HepG2 (cell line): ENCODE results near the gene UBE2J1.

ENCODE experiments used
- CHD2 ChIP-seq: IDR thresholded peaks from 2 replicates; pipeline ENCODE4 v1.6.1; 2011; ENCODE audit warnings: low read depth, low read length, improper control_type of control experiment
- MAFK ChIP-seq, 2 experiments: IDR thresholded peaks in 1 of 2; conservative IDR thresholded peaks in 1 of 2; 2 replicates each; pipeline ENCODE4 v1.6.1; 2011; ENCODE audit warnings: improper control_type of control experiment in 2 of 2, low read length in 2 of 2
- NR2F2 ChIP-seq: IDR thresholded peaks from 2 replicates; pipeline ENCODE4 v1.6.1; 2012; ENCODE audit warnings: low read depth, inconsistent platforms, borderline replicate concordance
- XBP1 ChIP-seq: sonication (generic); formaldehyde crosslinking; IDR thresholded peaks from 2 replicates; pipeline ENCODE4 v1.5.0; 2020; ENCODE audit warnings: missing genetic modification reagents
- ZBTB1 ChIP-seq: sonication (generic); formaldehyde crosslinking; IDR thresholded peaks from 2 replicates; pipeline ENCODE4 v1.4.0; 2020; ENCODE audit warnings: missing genetic modification reagents, borderline replicate concordance
- ZNF496 ChIP-seq: sonication (generic); formaldehyde crosslinking; IDR thresholded peaks from 2 replicates; pipeline ENCODE4 v1.8.1; 2023; ENCODE audit warnings: mild to moderate bottlenecking, moderate library complexity, missing genetic modification reagents; ENCODE audit not compliant: insufficient replicate concordance
- ZNF563 ChIP-seq: sonication (generic); formaldehyde crosslinking; IDR thresholded peaks from 2 replicates; pipeline ENCODE4 v1.8.0; 2022; ENCODE audit warnings: mild to moderate bottlenecking, moderate library complexity, missing genetic modification reagents
- ZNF713 ChIP-seq: sonication (generic); formaldehyde crosslinking; IDR thresholded peaks from 2 replicates; pipeline ENCODE4 v1.4.0; 2020; ENCODE audit warnings: mild to moderate bottlenecking, missing genetic modification reagents
- TF ChIP-seq, protein P1 (sequence below): IDR thresholded peaks from 2 replicates; pipeline ENCODE4 v1.6.1; 2012; ENCODE audit warnings: low read length, improper control_type of control experiment
- TF ChIP-seq, protein P2 (sequence below): sonication (generic); formaldehyde crosslinking; IDR thresholded peaks from 2 replicates; pipeline ENCODE4 v1.4.0; 2020; ENCODE audit warnings: missing genetic modification reagents
- TF ChIP-seq, protein P3 (sequence below), 2 experiments: sonication (generic) in 1 of 2; formaldehyde crosslinking in 1 of 2; IDR thresholded peaks; 2 replicates each; pipeline versions ENCODE4 v1.4.0 to v1.6.1; 2016 to 2020; ENCODE audit warnings: borderline replicate concordance in 1 of 2, low read depth in 1 of 2, mild to moderate bottlenecking in 1 of 2, missing genetic modification reagents in 1 of 2

DNA sequence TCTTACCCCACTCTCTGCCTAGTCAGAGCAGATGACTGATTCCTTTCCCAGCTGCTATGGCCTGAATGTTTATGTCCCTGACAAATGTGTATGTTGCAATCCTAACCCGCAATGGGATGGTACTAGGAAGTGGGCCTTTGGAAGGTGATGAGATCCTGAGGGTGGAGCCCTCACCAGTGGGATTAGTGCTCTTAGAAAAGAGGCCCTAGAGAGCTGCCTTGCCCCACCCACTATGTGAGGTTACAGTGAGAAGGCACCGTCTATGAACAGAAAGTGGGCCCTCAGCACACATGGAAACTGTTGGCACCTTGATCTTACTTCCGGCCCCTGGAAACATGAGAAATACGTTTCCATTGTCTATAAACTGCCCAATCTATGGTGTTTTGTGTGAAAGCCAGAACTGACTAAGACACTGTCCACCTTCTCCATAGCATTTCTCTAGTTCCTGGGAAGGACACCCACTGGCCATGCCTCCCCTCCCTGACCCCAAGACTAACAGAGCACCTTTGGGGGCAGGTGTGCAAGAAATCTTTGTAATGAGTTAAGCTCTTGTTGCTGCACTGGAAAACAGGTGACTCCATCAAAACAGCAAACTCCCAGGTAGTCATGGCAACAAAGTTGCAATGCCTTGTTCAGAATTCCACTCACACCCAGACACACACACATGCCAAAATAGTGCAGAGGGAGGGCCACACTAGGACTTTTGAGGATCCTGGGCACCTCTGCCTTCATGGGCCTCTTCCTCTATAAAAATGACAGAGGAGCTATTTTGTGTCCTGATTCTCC lies 53.6 kb downstream of the UBE2J1 start:
- TF ChIP-seq NR2F2 (no peak), ZNF496 (CRISPR knock-in tag) (no peak), ZNF713 (CRISPR knock-in tag) (no peak), ZBTB1 (CRISPR knock-in tag) (no peak), CHD2 (no peak), ZNF563 (CRISPR knock-in tag) (no peak), XBP1 (CRISPR knock-in tag) (no peak), MAFK (conservative IDR thresholded peaks at IDR 0.05 in 1 of 2, IDR thresholded peaks at IDR 0.05 in 1 of 2; ENCODE audit: low read length in 2 of 2) (no peak)
- TF ChIP-seq, protein P1, sequence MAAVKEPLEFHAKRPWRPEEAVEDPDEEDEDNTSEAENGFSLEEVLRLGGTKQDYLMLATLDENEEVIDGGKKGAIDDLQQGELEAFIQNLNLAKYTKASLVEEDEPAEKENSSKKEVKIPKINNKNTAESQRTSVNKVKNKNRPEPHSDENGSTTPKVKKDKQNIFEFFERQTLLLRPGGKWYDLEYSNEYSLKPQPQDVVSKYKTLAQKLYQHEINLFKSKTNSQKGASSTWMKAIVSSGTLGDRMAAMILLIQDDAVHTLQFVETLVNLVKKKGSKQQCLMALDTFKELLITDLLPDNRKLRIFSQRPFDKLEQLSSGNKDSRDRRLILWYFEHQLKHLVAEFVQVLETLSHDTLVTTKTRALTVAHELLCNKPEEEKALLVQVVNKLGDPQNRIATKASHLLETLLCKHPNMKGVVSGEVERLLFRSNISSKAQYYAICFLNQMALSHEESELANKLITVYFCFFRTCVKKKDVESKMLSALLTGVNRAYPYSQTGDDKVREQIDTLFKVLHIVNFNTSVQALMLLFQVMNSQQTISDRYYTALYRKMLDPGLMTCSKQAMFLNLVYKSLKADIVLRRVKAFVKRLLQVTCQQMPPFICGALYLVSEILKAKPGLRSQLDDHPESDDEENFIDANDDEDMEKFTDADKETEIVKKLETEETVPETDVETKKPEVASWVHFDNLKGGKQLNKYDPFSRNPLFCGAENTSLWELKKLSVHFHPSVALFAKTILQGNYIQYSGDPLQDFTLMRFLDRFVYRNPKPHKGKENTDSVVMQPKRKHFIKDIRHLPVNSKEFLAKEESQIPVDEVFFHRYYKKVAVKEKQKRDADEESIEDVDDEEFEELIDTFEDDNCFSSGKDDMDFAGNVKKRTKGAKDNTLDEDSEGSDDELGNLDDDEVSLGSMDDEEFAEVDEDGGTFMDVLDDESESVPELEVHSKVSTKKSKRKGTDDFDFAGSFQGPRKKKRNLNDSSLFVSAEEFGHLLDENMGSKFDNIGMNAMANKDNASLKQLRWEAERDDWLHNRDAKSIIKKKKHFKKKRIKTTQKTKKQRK: no peak
- TF ChIP-seq, protein P2, sequence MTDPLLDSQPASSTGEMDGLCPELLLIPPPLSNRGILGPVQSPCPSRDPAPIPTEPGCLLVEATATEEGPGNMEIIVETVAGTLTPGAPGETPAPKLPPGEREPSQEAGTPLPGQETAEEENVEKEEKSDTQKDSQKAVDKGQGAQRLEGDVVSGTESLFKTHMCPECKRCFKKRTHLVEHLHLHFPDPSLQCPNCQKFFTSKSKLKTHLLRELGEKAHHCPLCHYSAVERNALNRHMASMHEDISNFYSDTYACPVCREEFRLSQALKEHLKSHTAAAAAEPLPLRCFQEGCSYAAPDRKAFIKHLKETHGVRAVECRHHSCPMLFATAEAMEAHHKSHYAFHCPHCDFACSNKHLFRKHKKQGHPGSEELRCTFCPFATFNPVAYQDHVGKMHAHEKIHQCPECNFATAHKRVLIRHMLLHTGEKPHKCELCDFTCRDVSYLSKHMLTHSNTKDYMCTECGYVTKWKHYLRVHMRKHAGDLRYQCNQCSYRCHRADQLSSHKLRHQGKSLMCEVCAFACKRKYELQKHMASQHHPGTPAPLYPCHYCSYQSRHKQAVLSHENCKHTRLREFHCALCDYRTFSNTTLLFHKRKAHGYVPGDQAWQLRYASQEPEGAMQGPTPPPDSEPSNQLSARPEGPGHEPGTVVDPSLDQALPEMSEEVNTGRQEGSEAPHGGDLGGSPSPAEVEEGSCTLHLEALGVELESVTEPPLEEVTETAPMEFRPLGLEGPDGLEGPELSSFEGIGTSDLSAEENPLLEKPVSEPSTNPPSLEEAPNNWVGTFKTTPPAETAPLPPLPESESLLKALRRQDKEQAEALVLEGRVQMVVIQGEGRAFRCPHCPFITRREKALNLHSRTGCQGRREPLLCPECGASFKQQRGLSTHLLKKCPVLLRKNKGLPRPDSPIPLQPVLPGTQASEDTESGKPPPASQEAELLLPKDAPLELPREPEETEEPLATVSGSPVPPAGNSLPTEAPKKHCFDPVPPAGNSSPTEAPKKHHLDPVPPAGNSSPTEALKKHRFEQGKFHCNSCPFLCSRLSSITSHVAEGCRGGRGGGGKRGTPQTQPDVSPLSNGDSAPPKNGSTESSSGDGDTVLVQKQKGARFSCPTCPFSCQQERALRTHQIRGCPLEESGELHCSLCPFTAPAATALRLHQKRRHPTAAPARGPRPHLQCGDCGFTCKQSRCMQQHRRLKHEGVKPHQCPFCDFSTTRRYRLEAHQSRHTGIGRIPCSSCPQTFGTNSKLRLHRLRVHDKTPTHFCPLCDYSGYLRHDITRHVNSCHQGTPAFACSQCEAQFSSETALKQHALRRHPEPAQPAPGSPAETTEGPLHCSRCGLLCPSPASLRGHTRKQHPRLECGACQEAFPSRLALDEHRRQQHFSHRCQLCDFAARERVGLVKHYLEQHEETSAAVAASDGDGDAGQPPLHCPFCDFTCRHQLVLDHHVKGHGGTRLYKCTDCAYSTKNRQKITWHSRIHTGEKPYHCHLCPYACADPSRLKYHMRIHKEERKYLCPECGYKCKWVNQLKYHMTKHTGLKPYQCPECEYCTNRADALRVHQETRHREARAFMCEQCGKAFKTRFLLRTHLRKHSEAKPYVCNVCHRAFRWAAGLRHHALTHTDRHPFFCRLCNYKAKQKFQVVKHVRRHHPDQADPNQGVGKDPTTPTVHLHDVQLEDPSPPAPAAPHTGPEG (CRISPR knock-in tag): no peak
- TF ChIP-seq, protein P3, sequence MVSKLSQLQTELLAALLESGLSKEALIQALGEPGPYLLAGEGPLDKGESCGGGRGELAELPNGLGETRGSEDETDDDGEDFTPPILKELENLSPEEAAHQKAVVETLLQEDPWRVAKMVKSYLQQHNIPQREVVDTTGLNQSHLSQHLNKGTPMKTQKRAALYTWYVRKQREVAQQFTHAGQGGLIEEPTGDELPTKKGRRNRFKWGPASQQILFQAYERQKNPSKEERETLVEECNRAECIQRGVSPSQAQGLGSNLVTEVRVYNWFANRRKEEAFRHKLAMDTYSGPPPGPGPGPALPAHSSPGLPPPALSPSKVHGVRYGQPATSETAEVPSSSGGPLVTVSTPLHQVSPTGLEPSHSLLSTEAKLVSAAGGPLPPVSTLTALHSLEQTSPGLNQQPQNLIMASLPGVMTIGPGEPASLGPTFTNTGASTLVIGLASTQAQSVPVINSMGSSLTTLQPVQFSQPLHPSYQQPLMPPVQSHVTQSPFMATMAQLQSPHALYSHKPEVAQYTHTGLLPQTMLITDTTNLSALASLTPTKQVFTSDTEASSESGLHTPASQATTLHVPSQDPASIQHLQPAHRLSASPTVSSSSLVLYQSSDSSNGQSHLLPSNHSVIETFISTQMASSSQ (IDR thresholded peaks at IDR 0.05; ENCODE audit: low read depth): no peak
- TF ChIP-seq, protein P3 (CRISPR knock-in tag; IDR thresholded peaks at IDR 0.05; ENCODE audit: borderline replicate concordance): no peak
